CD4-positive, alpha-beta T cell treated with Interleukin-6 at 100 ng/mL for 8 hours (primary cell): ENCODE data around the gene ZNRF1.
A peak's percentile ranks its signal among the peaks of the same experiment; 100 is the strongest.

Experiments
- DNase-seq: peaks from one replicate; pipeline ENCODE4 v3.0.0-alpha.2; 2020; ENCODE audit warnings: mixed read lengths, low spot score

The ZNRF1 gene

GRCh38 chr16:75099075-75099667, 100.3 kb downstream of the ZNRF1 start:
- no peak for DNase-seq

- DNase-seq, result peak; percentile 50
Observed at GRCh38 chr16:75099738-75100602, 101.1 kb downstream of the ZNRF1 start.

- DNase-seq, result no peak
Observed at GRCh38 chr16:75100603-75100990, 101.8 kb downstream of the ZNRF1 start.

- DNase-seq, result no peak
Observed at GRCh38 chr16:75101635-75102034, 102.8 kb downstream of the ZNRF1 start.

- DNase-seq, result no peak
Observed at GRCh38 chr16:75102595-75102994, 103.8 kb downstream of the ZNRF1 start.

GRCh38 chr16:75103994-75104393, 105.2 kb downstream of the ZNRF1 start:
- DNase-seq, result no peak

GRCh38 chr16:75104836-75105235, 106.0 kb downstream of the ZNRF1 start:
- DNase-seq, result no peak

GRCh38 chr16:75105306-75106061, 106.7 kb downstream of the ZNRF1 start:
- no peak for DNase-seq

- no peak for DNase-seq
Observed at GRCh38 chr16:75106351-75107274, 107.8 kb downstream of the ZNRF1 start.

GRCh38 chr16:75107505-75107904, 108.7 kb downstream of the ZNRF1 start:
- no peak for DNase-seq

GRCh38 chr16:75108792-75109731, 110.2 kb downstream of the ZNRF1 start:
- peak; percentile 80 for DNase-seq

- peak; percentile 24 for DNase-seq
Observed at GRCh38 chr16:75109732-75110243, 111.0 kb downstream of the ZNRF1 start.

GRCh38 chr16:75110637-75111513, 112.1 kb downstream of the ZNRF1 start:
- peak; percentile 80 for DNase-seq

- DNase-seq, result no peak
Observed at GRCh38 chr16:75111514-75111940, 112.7 kb downstream of the ZNRF1 start.

GRCh38 chr16:75111961-75112733, 113.3 kb downstream of the ZNRF1 start:
- no peak for DNase-seq

GRCh38 chr16:75112734-75113491, 114.1 kb downstream of the ZNRF1 start:
- no peak for DNase-seq

GRCh38 chr16:75113541-75114121, 114.8 kb downstream of the ZNRF1 start:
- no peak for DNase-seq
